ENCODE data around the gene RAPGEF4.

The RAPGEF4 gene

DNA sequence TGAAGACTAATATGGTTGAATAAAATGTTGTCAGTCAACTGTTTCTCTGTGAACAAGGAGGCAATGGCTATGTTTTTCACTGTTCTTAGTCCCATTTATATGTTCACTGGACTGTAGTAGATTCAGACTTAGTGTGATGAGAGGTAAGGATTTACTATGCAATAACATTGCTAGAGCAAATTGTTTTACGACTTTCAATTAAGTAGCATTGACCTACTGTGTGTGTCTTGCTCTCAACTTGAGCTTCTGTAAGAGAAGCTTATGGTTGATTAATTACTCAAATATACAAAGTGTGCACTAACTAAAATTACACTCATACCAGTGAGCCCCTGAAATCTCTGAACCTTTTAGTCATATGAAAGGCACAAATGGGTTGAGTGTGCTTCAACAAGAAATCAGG is 168.6 kb downstream of the RAPGEF4 start:
- Mint-ChIP-seq H3K4me3 (no peak overlapping the region), H3K36me3 (no peaks in the 10 kb centered on the region), H3K27me3 (peaks cover 17% of the 10 kb centered on the region), H3K4me1 (no peaks in the 10 kb centered on the region), H3K9me3 (no peaks in the 10 kb centered on the region), H3K27ac (no peak overlapping the region)
- no peak for ATAC-seq

DNA sequence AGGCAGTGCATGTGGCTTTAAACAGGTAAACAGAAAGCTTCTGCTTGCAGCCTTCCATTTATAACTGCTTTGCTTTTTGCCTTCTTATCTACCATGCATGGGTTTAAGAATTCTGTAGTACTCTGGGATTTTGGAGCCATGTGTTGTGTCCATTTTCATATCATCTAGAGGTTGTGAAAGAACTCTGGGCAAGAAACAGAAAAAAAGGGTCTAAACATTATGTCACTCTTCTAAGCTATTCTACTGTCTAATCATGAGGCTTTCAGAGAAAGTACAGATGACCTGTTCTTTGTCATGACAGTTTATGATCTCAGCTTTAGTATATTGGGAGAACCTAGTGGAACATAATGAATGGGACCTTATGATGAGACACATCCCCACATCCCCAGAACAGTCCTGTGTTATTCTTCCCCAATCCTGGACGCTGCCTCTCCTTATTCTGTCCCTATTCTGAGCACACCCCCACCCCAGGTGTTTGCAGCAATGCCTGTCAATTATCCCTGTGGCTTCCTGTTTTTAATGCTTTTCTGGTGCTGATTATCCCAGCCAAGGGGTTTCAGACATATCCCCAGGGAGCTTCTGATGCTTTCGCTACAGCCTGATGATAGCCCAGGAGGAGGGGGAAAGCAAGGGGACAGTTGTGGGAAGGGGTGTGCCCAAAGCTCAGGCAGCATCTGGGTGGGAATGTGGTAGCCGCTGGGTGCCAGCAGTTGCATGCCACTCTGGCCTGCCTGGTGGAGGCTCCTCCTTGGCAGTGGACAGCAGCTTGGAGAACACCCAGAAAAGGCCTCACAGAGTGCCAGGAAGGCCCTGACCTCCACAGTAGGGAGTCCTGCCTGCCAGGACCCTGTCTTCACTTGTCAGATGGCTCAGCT is 170.5 kb downstream of the RAPGEF4 start:
- Mint-ChIP-seq H3K4me1 (no peaks in the 10 kb centered on the region), H3K36me3 (no peaks in the 10 kb centered on the region), H3K9me3 (no peaks in the 10 kb centered on the region), H3K4me3 (no peak overlapping the region), H3K27me3 (no peaks in the 10 kb centered on the region), H3K27ac (no peak overlapping the region)
- no peak for ATAC-seq

- H3K4me3 Mint-ChIP-seq = no peak overlapping the region
- no peak for ATAC-seq
- H3K9me3 Mint-ChIP-seq = no peaks in the 10 kb centered on the region
- no peaks in the 10 kb centered on the region for H3K36me3 Mint-ChIP-seq
- peaks cover 6% of the 10 kb centered on the region for H3K27me3 Mint-ChIP-seq
- no peaks in the 10 kb centered on the region for H3K4me1 Mint-ChIP-seq
- no peak overlapping the region for H3K27ac Mint-ChIP-seq
Observed at GRCh38 chr2:172908275-172908674, 172.6 kb downstream of the RAPGEF4 start.

DNA sequence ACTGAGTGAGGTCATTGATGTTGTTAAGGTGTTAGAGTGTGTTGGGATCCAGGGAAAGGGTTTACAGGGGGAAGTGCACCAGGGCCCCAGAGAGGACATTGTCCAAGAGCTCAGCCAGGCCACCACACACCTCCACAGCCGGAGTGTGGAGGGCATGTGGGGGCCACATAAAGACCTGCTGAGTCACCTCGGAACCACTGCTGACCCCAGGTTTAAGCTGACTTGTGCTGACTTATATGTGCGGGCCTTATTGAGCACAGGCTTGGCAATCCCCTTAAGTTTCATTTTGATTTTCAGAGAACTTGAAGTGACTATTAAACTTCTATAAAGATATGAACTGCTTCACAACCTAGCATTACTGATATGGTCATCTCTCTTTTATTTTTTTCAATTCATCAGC is 173.8 kb downstream of the RAPGEF4 start:
- peaks cover 18% of the 10 kb centered on the region for H3K27me3 Mint-ChIP-seq
- ATAC-seq = no peak
- no peaks in the 10 kb centered on the region for H3K36me3 Mint-ChIP-seq
- no peaks in the 10 kb centered on the region for H3K4me1 Mint-ChIP-seq
- no peak overlapping the region for H3K27ac Mint-ChIP-seq
- H3K4me3 Mint-ChIP-seq = no peak overlapping the region
- H3K9me3 Mint-ChIP-seq = no peaks in the 10 kb centered on the region

DNA sequence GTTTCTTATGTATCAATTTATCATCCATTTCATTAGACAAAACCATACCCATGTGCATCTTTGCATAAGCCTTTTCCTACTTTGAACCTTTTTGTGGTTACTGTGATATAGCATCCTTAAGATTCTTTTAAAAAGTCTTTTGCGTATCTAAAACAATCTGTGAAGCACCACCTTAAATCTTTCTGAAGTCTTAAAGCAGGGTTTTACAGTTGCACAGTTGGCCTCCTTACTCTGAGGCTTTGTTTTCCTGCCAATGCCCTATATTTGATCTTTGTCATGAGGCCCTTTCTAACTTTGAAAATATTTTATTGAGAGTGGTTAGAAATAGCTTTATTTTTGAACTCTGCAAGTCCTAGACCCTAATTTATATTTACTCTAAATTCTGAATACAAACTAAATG is 176.6 kb downstream of the RAPGEF4 start:
- Mint-ChIP-seq H3K36me3 (no peaks in the 10 kb centered on the region), H3K27me3 (peaks cover 18% of the 10 kb centered on the region), H3K27ac (no peak overlapping the region), H3K4me1 (no peaks in the 10 kb centered on the region), H3K9me3 (no peaks in the 10 kb centered on the region), H3K4me3 (no peak overlapping the region)
- ATAC-seq = no peak

GRCh38 chr2:172914341-172915008 is 178.8 kb downstream of the RAPGEF4 start:
- ATAC-seq = no peak
- H3K4me3 Mint-ChIP-seq = no peak overlapping the region

DNA sequence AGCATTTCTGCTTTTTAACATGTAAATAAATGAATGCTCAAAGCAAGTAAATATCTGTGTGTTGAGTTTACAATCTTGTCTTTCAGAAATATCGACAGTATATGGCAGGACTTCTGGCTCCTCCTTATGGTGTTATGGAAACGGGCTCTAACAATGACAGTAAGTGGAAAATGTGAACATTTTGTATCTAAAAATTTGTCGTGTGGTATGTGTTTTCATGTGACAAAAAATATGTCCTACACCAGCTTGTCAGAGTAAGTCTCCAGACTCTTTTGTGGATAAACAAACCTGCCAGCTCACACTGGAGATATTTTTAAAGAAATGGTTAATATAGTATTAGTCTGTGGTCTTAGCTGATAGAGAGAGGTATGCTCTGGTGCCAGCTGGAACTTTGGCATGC is 182.1 kb downstream of the RAPGEF4 start:
- peaks cover 45% of the 10 kb centered on the region for H3K27me3 Mint-ChIP-seq
- H3K36me3 Mint-ChIP-seq = no peaks in the 10 kb centered on the region
- H3K4me1 Mint-ChIP-seq = peaks cover 7% of the 10 kb centered on the region
- no peak overlapping the region for H3K27ac Mint-ChIP-seq
- ATAC-seq = no peak
- no peaks in the 10 kb centered on the region for H3K9me3 Mint-ChIP-seq
- no peak overlapping the region for H3K4me3 Mint-ChIP-seq

More at GRCh38 chr2:172914341-172915008, 178.8 kb downstream of the RAPGEF4 start:
- no peaks in the 10 kb centered on the region for H3K36me3 Mint-ChIP-seq
- no peak overlapping the region for H3K27ac Mint-ChIP-seq
- peaks cover 1% of the 10 kb centered on the region for H3K4me1 Mint-ChIP-seq
- H3K27me3 Mint-ChIP-seq = peaks cover 28% of the 10 kb centered on the region
- H3K9me3 Mint-ChIP-seq = no peaks in the 10 kb centered on the region

GRCh38 chr2:172919732-172920131 is 184.1 kb downstream of the RAPGEF4 start:
- Mint-ChIP-seq H3K4me3 (no peak overlapping the region), H3K27ac (no peak overlapping the region), H3K27me3 (peaks cover 27% of the 10 kb centered on the region), H3K9me3 (peaks cover 3% of the 10 kb centered on the region), H3K4me1 (peaks cover 7% of the 10 kb centered on the region), H3K36me3 (no peaks in the 10 kb centered on the region)
- ATAC-seq = peak; percentile 61

DNA sequence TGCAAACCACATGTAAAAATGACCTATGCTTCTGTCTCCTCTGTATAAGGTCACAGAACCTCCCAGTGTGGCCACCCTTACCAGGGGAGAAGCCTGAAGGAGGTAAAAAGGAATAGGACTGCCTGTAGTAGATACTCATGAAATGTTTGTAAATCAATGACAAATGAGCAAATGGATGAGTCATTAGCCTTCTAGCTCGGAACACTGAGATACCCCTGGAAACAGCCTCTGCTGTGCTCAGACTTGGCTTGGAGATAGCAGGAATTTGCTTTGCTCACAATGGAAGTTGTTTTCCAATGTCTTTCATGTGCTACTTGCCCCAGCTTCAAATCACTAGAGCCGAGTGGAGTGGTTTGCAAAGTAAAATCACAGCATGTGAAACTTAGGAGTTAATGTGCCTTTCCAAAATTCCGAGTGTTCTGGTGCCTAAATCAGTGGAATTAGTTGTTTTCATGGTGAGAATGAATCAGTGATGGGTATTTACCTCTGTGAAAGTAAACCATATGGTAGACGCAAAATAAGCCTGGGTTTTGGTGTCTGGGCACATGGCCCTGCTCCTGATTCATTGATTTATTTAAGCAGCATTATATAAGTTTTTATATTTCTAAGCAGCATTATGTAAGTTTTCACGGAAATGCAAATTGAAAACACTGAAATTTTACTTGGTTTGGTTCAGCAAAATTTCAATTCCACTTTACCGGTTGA is 186.0 kb downstream of the RAPGEF4 start:
- Mint-ChIP-seq H3K27me3 (peaks cover 37% of the 10 kb centered on the region), H3K9me3 (peaks cover 3% of the 10 kb centered on the region), H3K4me1 (peaks cover 7% of the 10 kb centered on the region), H3K27ac (no peak overlapping the region), H3K4me3 (no peak overlapping the region), H3K36me3 (no peaks in the 10 kb centered on the region)
- ATAC-seq = no peak

- Mint-ChIP-seq H3K9me3 (peaks cover 3% of the 10 kb centered on the region), H3K4me3 (no peak overlapping the region), H3K4me1 (peaks cover 7% of the 10 kb centered on the region), H3K27ac (no peak overlapping the region), H3K27me3 (peaks cover 37% of the 10 kb centered on the region), H3K36me3 (no peaks in the 10 kb centered on the region)
- ATAC-seq = no peak
Observed at GRCh38 chr2:172922306-172922705, 186.7 kb downstream of the RAPGEF4 start.

GRCh38 chr2:172922815-172923214 is 187.2 kb downstream of the RAPGEF4 start:
- Mint-ChIP-seq H3K4me3 (no peak overlapping the region), H3K36me3 (no peaks in the 10 kb centered on the region), H3K27ac (no peak overlapping the region), H3K27me3 (peaks cover 37% of the 10 kb centered on the region), H3K4me1 (peaks cover 7% of the 10 kb centered on the region), H3K9me3 (peaks cover 3% of the 10 kb centered on the region)
- ATAC-seq = no peak

DNA sequence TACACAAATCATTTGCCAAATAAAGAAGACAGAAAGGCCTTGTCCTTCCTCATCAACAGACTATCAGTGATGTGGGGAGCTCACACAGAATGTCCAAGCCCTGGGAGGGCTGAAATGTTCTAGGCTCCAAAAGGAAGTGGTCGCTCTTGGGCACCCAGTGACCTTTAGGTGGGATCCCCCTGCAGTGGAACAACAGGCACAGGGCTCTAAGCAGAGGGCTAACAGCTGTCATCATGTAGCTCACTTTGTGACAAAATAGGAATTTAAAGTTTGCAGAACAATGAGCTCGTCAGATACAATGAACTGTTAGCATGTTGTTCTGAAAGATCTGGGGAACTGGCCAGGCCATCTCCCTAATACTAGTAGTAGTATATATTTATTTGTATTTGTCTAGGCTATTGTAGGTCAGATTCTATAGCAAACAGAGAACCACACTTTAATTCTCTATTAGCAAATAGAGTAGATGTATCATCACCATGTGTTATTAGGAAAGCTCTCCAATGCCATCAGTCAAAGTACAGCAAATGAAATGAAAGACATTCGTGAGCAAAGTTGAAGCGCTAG is 188.5 kb downstream of the RAPGEF4 start:
- H3K27me3 Mint-ChIP-seq = peaks cover 30% of the 10 kb centered on the region
- H3K4me1 Mint-ChIP-seq = peaks cover 7% of the 10 kb centered on the region
- H3K27ac Mint-ChIP-seq = no peak overlapping the region
- no peak for ATAC-seq
- no peak overlapping the region for H3K4me3 Mint-ChIP-seq
- H3K9me3 Mint-ChIP-seq = peaks cover 3% of the 10 kb centered on the region
- H3K36me3 Mint-ChIP-seq = no peaks in the 10 kb centered on the region

DNA sequence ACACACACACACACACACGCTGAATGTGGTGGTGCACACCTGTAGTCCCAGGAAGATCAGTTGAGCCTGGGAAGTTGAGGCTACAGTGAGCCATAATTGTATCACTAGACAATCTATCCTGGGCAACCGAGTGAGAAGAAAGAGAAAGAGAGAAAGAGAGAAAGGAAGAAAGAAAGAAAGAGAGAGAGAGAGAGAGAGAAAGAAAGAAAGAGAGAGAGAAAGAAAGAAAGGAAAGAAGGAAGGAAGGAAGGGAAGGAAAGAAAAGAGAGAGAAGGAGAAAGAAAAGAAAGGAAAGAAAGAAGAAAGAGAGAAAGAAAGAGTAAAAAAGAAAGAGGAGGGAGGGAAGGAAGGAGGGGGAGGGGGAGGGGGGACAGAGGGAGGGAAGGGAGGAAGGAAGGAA is 190.0 kb downstream of the RAPGEF4 start:
- peaks cover 3% of the 10 kb centered on the region for H3K9me3 Mint-ChIP-seq
- peak overlapping the region; percentile 4 for H3K4me3 Mint-ChIP-seq
- no peak overlapping the region for H3K27ac Mint-ChIP-seq
- no peak for ATAC-seq
- H3K36me3 Mint-ChIP-seq = no peaks in the 10 kb centered on the region
- peaks cover 23% of the 10 kb centered on the region for H3K27me3 Mint-ChIP-seq
- no peaks in the 10 kb centered on the region for H3K4me1 Mint-ChIP-seq

GRCh38 chr2:172926785-172927640 is 191.4 kb downstream of the RAPGEF4 start:
- Mint-ChIP-seq H3K27ac (no peak overlapping the region), H3K36me3 (no peaks in the 10 kb centered on the region), H3K4me1 (no peaks in the 10 kb centered on the region), H3K4me3 (no peak overlapping the region), H3K27me3 (peaks cover 30% of the 10 kb centered on the region), H3K9me3 (peaks cover 3% of the 10 kb centered on the region)
- ATAC-seq = no peak
